Cortex of kidney (tissue), 1 donor: ENCODE results near the gene TRDMT1.
"Not testable (repeated sequence)": the region's sequence is repeated elsewhere in the genome, so short reads cannot be mapped to it uniquely, and the experiment has no call there.

Experiments
- DNase-seq: peaks from one replicate; lab custom pipeline; 2025; lab: John Stamatoyannopoulos, UW

Gene TRDMT1

GRCh38 chr10:17128261-17128660, 73.2 kb downstream of the TRDMT1 start:
- DNase-seq, result no peak

- no peak for DNase-seq
Observed at GRCh38 chr10:17126327-17126726, 75.1 kb downstream of the TRDMT1 start.

GRCh38 chr10:17125206-17125893, 76.1 kb downstream of the TRDMT1 start:
- DNase-seq, result no peak

- DNase-seq, result no peak
Observed at GRCh38 chr10:17123961-17124360, 77.5 kb downstream of the TRDMT1 start.

GRCh38 chr10:17122726-17123661, 78.5 kb downstream of the TRDMT1 start:
- no peak for DNase-seq

- DNase-seq, result no peak
Observed at GRCh38 chr10:17122052-17122451, 79.4 kb downstream of the TRDMT1 start.

GRCh38 chr10:17120694-17121093, 80.8 kb downstream of the TRDMT1 start:
- DNase-seq, result no peak

GRCh38 chr10:17119845-17120244, 81.6 kb downstream of the TRDMT1 start:
- DNase-seq, result no peak

GRCh38 chr10:17116193-17116592, 85.3 kb downstream of the TRDMT1 start:
- no peak for DNase-seq

GRCh38 chr10:17115683-17116082, 85.8 kb downstream of the TRDMT1 start:
- no peak for DNase-seq

- not testable (repeated sequence) for DNase-seq
Observed at GRCh38 chr10:17114878-17115444, 86.5 kb downstream of the TRDMT1 start.

GRCh38 chr10:17113889-17114540, 87.5 kb downstream of the TRDMT1 start:
- no peak for DNase-seq

- DNase-seq, result no peak
Observed at GRCh38 chr10:17113346-17113745, 88.1 kb downstream of the TRDMT1 start.

GRCh38 chr10:17112566-17112965, 88.9 kb downstream of the TRDMT1 start:
- DNase-seq, result no peak

- DNase-seq, result no peak
Observed at GRCh38 chr10:17109475-17110207, 91.8 kb downstream of the TRDMT1 start.

- DNase-seq, result no peak
Observed at GRCh38 chr10:17109046-17109445, 92.4 kb downstream of the TRDMT1 start.

GRCh38 chr10:17106991-17107390, 94.5 kb downstream of the TRDMT1 start:
- DNase-seq, result no peak

GRCh38 chr10:17101910-17102266, 99.6 kb downstream of the TRDMT1 start:
- no peak for DNase-seq

- DNase-seq, result no peak
Observed at GRCh38 chr10:17101257-17101909, 100.1 kb downstream of the TRDMT1 start.

GRCh38 chr10:17100586-17100985, 100.9 kb downstream of the TRDMT1 start:
- no peak for DNase-seq

GRCh38 chr10:17098012-17098411, 103.5 kb downstream of the TRDMT1 start:
- DNase-seq, result no peak
